GM15510 (cell line): ENCODE results near the gene TBC1D22A.

Source experiments
- POLR2A ChIP-seq: IDR thresholded peaks from 3 replicates; pipeline ENCODE4 v1.6.1; 2011; ENCODE audit warnings: borderline replicate concordance; ENCODE audit not compliant: insufficient read length; ENCODE audit errors: extremely low read depth

Gene TBC1D22A

DNA sequence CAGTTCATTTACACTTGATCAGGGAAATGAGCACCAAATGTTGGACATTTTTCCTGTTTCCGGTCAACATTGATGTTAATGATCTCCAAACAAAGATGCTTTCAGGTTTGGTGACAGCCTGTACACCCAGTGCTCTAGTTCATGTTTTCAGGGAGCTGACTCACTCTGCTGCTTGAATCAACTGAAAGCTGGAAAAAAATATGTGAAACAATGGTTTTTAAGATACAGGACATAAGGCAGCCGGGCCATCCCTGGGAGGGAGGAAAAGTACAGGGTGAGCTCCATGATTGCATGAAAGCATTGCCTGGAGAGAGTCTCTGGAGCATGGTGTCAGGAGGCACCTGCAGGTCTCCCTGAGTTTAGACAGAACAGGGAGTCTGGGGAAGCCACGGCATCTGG, 259.6 kb downstream of the TBC1D22A start:
- TF ChIP-seq POLR2A: no peak

- no peak for TF ChIP-seq POLR2A
These were observed 260.0 kb downstream of the TBC1D22A start for GRCh38 chr22:47022475-47022874.

DNA sequence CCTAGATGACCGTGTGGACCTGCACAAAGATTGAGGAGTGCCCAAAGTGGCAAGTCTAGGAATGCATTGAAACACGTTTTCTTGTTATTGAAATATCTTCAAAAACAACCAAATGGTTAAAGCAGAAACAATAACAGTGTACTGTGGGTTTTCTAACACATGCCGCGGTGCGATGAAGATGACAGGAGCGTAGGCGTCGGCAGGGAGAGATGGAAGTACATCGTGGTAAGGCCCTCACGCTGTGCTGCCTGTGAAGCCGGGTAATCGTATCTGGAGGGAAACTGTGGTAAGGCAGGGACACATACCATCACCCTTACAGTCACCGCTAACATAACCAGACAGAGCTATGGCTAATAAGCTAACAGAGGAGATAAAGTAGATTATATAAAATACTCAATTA, 261.4 kb downstream of the TBC1D22A start:
- TF ChIP-seq POLR2A: no peak

DNA sequence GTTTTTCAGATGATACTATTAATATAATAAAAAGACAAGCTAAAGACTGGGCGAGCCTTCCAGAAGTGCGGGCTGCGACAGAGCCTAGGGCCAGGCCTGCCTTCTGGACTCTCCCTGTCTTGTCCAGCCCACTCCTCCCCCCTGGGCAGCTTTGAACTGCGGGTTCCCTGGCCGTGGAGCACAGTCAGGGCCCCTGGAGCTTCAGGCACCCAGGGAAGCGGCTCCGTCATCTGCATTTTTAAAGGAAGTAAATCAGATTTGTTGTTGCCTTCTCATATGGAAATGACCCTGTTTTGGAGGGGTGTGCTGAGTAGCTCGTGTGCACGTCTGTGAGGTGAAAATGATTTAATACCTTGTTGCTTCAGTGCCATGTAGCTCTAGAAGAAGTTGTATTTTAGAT, 265.3 kb downstream of the TBC1D22A start:
- no peak for TF ChIP-seq POLR2A

- TF ChIP-seq POLR2A: no peak
These were observed 267.0 kb downstream of the TBC1D22A start for GRCh38 chr22:47029244-47030074.

DNA sequence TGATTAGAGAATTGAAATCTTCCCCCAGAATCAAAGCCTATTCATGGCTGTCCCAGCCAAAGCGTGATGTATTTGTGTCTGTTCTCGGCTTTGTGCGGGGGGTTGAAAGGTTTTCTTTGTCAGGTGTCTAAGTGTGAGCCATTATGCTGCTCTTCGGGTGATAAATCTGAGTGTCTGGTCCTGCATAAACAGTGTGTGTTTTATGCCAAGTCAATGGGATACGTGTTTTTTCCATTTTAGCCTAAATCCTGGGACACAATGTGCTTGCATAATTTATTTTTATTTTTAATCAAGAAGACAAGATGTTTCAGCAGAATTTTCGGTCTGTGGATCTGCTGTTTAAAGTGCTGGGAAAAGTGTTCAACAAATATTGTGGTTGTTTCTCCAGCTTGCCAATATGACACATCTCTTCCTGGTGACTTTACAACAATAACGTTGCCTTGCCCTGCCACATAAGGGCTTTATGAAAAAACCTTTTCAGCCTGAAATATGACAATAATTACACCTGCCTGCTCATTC, 267.8 kb downstream of the TBC1D22A start:
- no peak for TF ChIP-seq POLR2A

- no peak for TF ChIP-seq POLR2A
These were observed 268.6 kb downstream of the TBC1D22A start for GRCh38 chr22:47030881-47031627.

- no peak for TF ChIP-seq POLR2A
These were observed 269.1 kb downstream of the TBC1D22A start for GRCh38 chr22:47031628-47031915.

- TF ChIP-seq POLR2A: no peak
These were observed 269.9 kb downstream of the TBC1D22A start for GRCh38 chr22:47032091-47032943.

- no peak for TF ChIP-seq POLR2A
These were observed 270.7 kb downstream of the TBC1D22A start for GRCh38 chr22:47032956-47033647.

GRCh38 chr22:47033648-47034000, 271.2 kb downstream of the TBC1D22A start:
- TF ChIP-seq POLR2A: no peak

- TF ChIP-seq POLR2A: no peak
These were observed 271.8 kb downstream of the TBC1D22A start for GRCh38 chr22:47034076-47034808.

DNA sequence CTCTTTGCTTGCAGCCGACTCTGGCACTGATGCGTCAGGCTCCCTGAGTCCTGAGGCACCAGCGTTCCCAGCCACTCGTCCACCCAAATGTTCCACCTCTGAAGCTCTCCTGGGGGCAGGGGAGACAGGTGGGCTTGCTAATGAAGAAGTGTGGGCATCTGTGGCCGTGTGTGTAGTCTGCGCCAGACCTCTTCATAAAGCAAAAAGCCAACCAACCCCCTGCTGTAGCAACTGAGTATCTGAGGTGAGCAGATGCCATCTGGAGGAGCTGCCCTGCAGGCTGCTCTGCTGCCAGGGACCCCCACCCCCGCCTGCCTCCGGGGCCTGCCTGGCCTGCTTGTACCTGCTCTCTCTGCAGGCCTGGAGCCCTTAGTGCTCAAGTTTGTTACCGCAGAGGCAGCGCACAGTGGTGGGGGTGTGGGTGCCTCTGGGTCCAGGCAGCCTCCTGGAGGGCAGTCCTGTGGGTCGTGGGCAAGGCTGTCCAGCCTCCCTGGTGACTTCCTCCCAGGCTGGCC, 272.5 kb downstream of the TBC1D22A start:
- no peak for TF ChIP-seq POLR2A
